ENCODE results near the gene TSHR. TPM values are rescaled to one million over a fixed set of nuclear protein-coding genes. Genes with fewer than 3 reads are reported as not detected.

Gene TSHR
- total and polyA plus RNA-seq, 2 donors = 10.3 to 20.1 TPM

DNA sequence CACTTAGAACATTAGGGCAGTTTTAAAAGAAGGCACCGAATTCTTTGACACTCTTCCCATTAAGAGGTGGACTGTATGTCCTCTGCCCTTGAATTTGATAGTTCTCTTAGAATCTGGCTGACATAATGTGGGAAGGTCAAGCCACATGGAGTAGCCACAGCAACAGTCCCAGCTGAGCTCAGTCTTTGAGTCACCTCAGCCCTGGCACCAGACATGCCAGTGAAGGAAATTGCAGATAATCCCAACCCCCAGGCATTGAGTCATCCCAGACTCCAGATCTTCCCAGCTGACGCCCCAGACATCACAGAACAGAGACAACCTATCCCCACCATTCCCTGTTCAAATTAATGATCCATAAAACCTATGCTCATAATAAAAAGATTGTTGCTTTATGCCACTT lies 181.9 kb downstream of the TSHR start:
- no peaks in the 10 kb centered on the region for H3K9me3 ChIP-seq (ENCODE audit: control insufficient read depth in 2 of 2, insufficient read depth in 1 of 2, low read length in 1 of 2)
- H3K4me3 ChIP-seq (ENCODE audit: low read length in 2 of 2) = no peak overlapping the region
- H3K27me3 ChIP-seq (ENCODE audit: control insufficient read depth in 2 of 2, insufficient read depth in 1 of 2, low read length in 1 of 2) = no peaks in the 10 kb centered on the region
- H3K4me1 ChIP-seq (ENCODE audit: control insufficient read depth in 2 of 2, insufficient read depth in 2 of 2, low read length in 2 of 2) = no peaks in the 10 kb centered on the region
- H3K36me3 ChIP-seq (ENCODE audit: control insufficient read depth in 2 of 2, insufficient read depth in 2 of 2, low read length in 1 of 2) = no peaks in the 10 kb centered on the region
- no peak overlapping the region for H3K27ac ChIP-seq (ENCODE audit: low read depth in 1 of 2, low read length in 1 of 2)
- DNase-seq (ENCODE audit: low read depth in 6 of 9, low spot score in 9 of 9) = no peak
- 99% methylated on average over 2 of the region's 2 CpGs for WGBS

DNA sequence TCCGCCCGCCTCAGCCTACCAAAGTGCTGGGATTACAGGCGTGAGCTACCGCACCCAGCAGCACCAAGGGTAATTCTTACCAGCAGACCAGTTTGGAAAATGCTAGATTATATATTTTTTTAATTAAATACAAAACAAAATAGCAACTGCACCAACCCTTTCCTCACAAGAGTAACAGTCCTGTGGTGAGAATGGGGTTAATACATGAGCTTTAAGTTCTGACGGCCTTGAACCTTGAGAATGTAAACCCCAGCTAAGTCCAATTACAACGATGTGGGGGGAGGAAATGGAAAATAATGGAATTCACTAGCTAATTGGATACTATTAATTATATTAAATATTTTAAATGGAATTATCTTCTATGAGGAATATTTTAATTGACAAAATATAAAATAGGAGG lies 183.0 kb downstream of the TSHR start:
- no peak overlapping the region for H3K27ac ChIP-seq (ENCODE audit: low read depth in 1 of 2, low read length in 1 of 2)
- H3K36me3 ChIP-seq (ENCODE audit: control insufficient read depth in 2 of 2, insufficient read depth in 2 of 2, low read length in 1 of 2) = peaks cover 4 to 9% of the 10 kb centered on the region in 2 donors
- no peaks in the 10 kb centered on the region for H3K4me1 ChIP-seq (ENCODE audit: control insufficient read depth in 2 of 2, insufficient read depth in 2 of 2, low read length in 2 of 2)
- H3K9me3 ChIP-seq (ENCODE audit: control insufficient read depth in 2 of 2, insufficient read depth in 1 of 2, low read length in 1 of 2) = no peaks in the 10 kb centered on the region
- WGBS = 96% methylated on average over 6 of the region's 6 CpGs
- no peak overlapping the region for H3K4me3 ChIP-seq (ENCODE audit: low read length in 2 of 2)
- H3K27me3 ChIP-seq (ENCODE audit: control insufficient read depth in 2 of 2, insufficient read depth in 1 of 2, low read length in 1 of 2) = no peaks in the 10 kb centered on the region
- no peak for DNase-seq (ENCODE audit: low read depth in 6 of 9, low spot score in 9 of 9)

GRCh38 chr14:81141426-81141825 lies 186.0 kb downstream of the TSHR start:
- Histone ChIP-seq H3K27ac (ENCODE audit: low read depth in 1 of 2, low read length in 1 of 2) (no peak overlapping the region), H3K4me3 (ENCODE audit: low read length in 2 of 2) (no peak overlapping the region), H3K9me3 (ENCODE audit: control insufficient read depth in 2 of 2, insufficient read depth in 1 of 2, low read length in 1 of 2) (no peaks in the 10 kb centered on the region), H3K36me3 (ENCODE audit: control insufficient read depth in 2 of 2, insufficient read depth in 2 of 2, low read length in 1 of 2) (peaks cover 10 to 16% of the 10 kb centered on the region in 2 donors), H3K27me3 (ENCODE audit: control insufficient read depth in 2 of 2, insufficient read depth in 1 of 2, low read length in 1 of 2) (no peaks in the 10 kb centered on the region), H3K4me1 (ENCODE audit: control insufficient read depth in 2 of 2, insufficient read depth in 2 of 2, low read length in 2 of 2) (no peaks in the 10 kb centered on the region)
- WGBS = 88% methylated on average over 2 of the region's 2 CpGs
- no peak for DNase-seq (ENCODE audit: low read depth in 6 of 9, low spot score in 9 of 9)

GRCh38 chr14:81143793-81144192 lies 188.4 kb downstream of the TSHR start:
- peaks cover 2 to 4% of the 10 kb centered on the region in 2 donors for H3K4me1 ChIP-seq (ENCODE audit: control insufficient read depth in 2 of 2, insufficient read depth in 2 of 2, low read length in 2 of 2)
- peaks cover 10 to 16% of the 10 kb centered on the region in 2 donors for H3K36me3 ChIP-seq (ENCODE audit: control insufficient read depth in 2 of 2, insufficient read depth in 2 of 2, low read length in 1 of 2)
- H3K27ac ChIP-seq (ENCODE audit: low read depth in 1 of 2, low read length in 1 of 2) = no peak overlapping the region
- H3K27me3 ChIP-seq (ENCODE audit: control insufficient read depth in 2 of 2, insufficient read depth in 1 of 2, low read length in 1 of 2) = no peaks in the 10 kb centered on the region
- DNase-seq (ENCODE audit: low read depth in 6 of 9, low spot score in 9 of 9) = no peak
- no peaks in the 10 kb centered on the region for H3K9me3 ChIP-seq (ENCODE audit: control insufficient read depth in 2 of 2, insufficient read depth in 1 of 2, low read length in 1 of 2)
- WGBS = over 99% methylated on average over 8 of the region's 8 CpGs
- H3K4me3 ChIP-seq (ENCODE audit: low read length in 2 of 2) = no peak overlapping the region

GRCh38 chr14:81144824-81145603 lies 189.6 kb downstream of the TSHR start:
- peaks cover 2 to 4% of the 10 kb centered on the region in 2 donors for H3K4me1 ChIP-seq (ENCODE audit: control insufficient read depth in 2 of 2, insufficient read depth in 2 of 2, low read length in 2 of 2)
- peaks cover 10 to 16% of the 10 kb centered on the region in 2 donors for H3K36me3 ChIP-seq (ENCODE audit: control insufficient read depth in 2 of 2, insufficient read depth in 2 of 2, low read length in 1 of 2)
- no peak overlapping the region for H3K4me3 ChIP-seq (ENCODE audit: low read length in 2 of 2)
- WGBS = 96% methylated on average over 3 of the region's 3 CpGs
- H3K9me3 ChIP-seq (ENCODE audit: control insufficient read depth in 2 of 2, insufficient read depth in 1 of 2, low read length in 1 of 2) = no peaks in the 10 kb centered on the region
- no peak for DNase-seq (ENCODE audit: low read depth in 6 of 9, low spot score in 9 of 9)
- no peaks in the 10 kb centered on the region for H3K27me3 ChIP-seq (ENCODE audit: control insufficient read depth in 2 of 2, insufficient read depth in 1 of 2, low read length in 1 of 2)
- no peak overlapping the region for H3K27ac ChIP-seq (ENCODE audit: low read depth in 1 of 2, low read length in 1 of 2)

DNA sequence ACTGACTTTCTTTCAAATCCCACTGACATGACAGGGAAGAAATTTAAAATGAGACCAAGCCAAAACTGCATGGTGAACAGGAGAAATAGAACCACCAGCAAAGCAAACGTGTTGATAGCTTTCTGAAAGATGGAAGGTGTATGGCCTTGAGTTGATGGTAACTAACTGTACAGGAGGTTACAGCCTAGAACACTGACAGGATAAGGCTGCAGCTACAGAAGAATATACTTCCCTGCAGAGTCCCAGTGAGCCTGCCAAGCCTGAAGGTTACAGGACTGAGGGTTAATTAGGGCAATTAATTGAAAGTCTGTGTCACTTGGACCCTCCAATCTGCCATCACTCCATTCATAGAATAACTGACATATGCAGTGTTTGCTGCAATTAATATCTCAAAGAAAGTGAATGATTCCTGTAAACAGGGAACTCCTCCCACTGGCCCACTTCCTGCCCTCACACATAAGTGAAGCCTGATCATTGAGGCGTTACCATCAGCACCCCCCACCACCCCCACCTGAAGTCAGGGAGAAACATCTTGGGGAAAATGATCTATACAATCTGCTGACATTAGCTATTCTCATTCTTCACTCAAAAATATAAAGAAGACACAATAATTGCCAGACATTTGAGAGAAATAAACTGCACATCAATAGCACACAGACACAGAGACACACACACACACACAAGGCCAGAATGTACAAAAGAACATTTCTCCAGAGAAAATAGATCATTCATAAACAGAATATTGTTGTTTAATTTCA lies 191.9 kb downstream of the TSHR start:
- Histone ChIP-seq H3K27me3 (ENCODE audit: control insufficient read depth in 2 of 2, insufficient read depth in 1 of 2, low read length in 1 of 2) (no peaks in the 10 kb centered on the region), H3K9me3 (ENCODE audit: control insufficient read depth in 2 of 2, insufficient read depth in 1 of 2, low read length in 1 of 2) (no peaks in the 10 kb centered on the region), H3K27ac (ENCODE audit: low read depth in 1 of 2, low read length in 1 of 2) (no peak overlapping the region), H3K4me3 (ENCODE audit: low read length in 2 of 2) (no peak overlapping the region), H3K36me3 (ENCODE audit: control insufficient read depth in 2 of 2, insufficient read depth in 2 of 2, low read length in 1 of 2) (peaks cover 10 to 16% of the 10 kb centered on the region in 2 donors), H3K4me1 (ENCODE audit: control insufficient read depth in 2 of 2, insufficient read depth in 2 of 2, low read length in 2 of 2) (peaks cover 2 to 4% of the 10 kb centered on the region in 2 donors)
- 60% methylated on average over 2 of the region's 2 CpGs for WGBS
- peak in 1 of 9 donors; percentile 16 for DNase-seq (ENCODE audit: low read depth in 6 of 9, low spot score in 9 of 9)

DNA sequence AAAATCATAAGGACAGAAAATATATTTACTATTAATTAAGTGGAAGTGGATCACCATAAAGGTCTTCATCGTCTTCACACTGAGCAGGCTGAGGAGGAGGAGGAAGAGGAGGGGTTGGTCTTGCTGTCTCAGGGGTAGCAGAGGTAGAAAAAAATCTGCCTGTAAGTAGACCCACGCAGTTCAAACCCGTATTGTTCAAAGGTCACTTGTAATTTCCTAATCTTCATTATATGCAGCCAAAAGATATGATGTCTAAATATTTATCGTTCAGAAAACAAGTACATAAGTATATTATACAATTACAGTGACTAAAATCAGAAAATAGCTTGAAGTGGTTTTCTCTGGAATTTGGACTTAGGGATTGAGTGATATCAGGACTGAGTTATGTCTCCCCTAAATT lies 193.2 kb downstream of the TSHR start:
- Histone ChIP-seq H3K4me1 (ENCODE audit: control insufficient read depth in 2 of 2, insufficient read depth in 2 of 2, low read length in 2 of 2) (peaks cover 2 to 4% of the 10 kb centered on the region in 2 donors), H3K27me3 (ENCODE audit: control insufficient read depth in 2 of 2, insufficient read depth in 1 of 2, low read length in 1 of 2) (no peaks in the 10 kb centered on the region), H3K27ac (ENCODE audit: low read depth in 1 of 2, low read length in 1 of 2) (no peak overlapping the region), H3K4me3 (ENCODE audit: low read length in 2 of 2) (no peak overlapping the region), H3K9me3 (ENCODE audit: control insufficient read depth in 2 of 2, insufficient read depth in 1 of 2, low read length in 1 of 2) (no peaks in the 10 kb centered on the region), H3K36me3 (ENCODE audit: control insufficient read depth in 2 of 2, insufficient read depth in 2 of 2, low read length in 1 of 2) (peaks cover 4 to 5% of the 10 kb centered on the region in 2 donors)
- DNase-seq (ENCODE audit: low read depth in 6 of 9, low spot score in 9 of 9) = no peak
- WGBS = 96% methylated on average over 4 of the region's 4 CpGs

GRCh38 chr14:81153187-81153586 lies 197.8 kb downstream of the TSHR start:
- no peaks in the 10 kb centered on the region for H3K4me1 ChIP-seq (ENCODE audit: control insufficient read depth in 2 of 2, insufficient read depth in 2 of 2, low read length in 2 of 2)
- WGBS = 94% methylated on average over 1 of the region's 1 CpG
- no peaks in the 10 kb centered on the region for H3K36me3 ChIP-seq (ENCODE audit: control insufficient read depth in 2 of 2, insufficient read depth in 2 of 2, low read length in 1 of 2)
- no peaks in the 10 kb centered on the region for H3K9me3 ChIP-seq (ENCODE audit: control insufficient read depth in 2 of 2, insufficient read depth in 1 of 2, low read length in 1 of 2)
- H3K27ac ChIP-seq (ENCODE audit: low read depth in 1 of 2, low read length in 1 of 2) = no peak overlapping the region
- no peak overlapping the region for H3K4me3 ChIP-seq (ENCODE audit: low read length in 2 of 2)
- no peak for DNase-seq (ENCODE audit: low read depth in 6 of 9, low spot score in 9 of 9)
- H3K27me3 ChIP-seq (ENCODE audit: control insufficient read depth in 2 of 2, insufficient read depth in 1 of 2, low read length in 1 of 2) = no peaks in the 10 kb centered on the region

DNA sequence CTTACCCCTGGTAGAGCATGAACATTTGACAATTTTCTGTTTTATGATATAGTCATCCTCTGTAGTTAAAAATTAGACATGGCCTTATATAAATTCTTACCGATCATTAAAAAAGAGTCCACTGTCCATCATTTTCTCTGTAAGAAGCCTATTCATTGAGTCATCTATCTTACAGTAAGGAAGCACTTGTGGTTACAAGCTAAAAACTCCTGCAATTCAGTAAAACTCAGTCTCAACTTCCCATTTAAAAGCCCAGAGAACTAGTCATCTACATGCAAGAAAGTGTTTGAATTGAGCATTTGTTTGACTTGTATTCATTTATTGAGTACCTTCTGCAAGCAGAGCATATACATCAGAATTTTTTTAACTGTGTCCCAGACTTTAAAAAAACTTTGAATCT lies 202.0 kb downstream of the TSHR start:
- no peaks in the 10 kb centered on the region for H3K9me3 ChIP-seq (ENCODE audit: control insufficient read depth in 2 of 2, insufficient read depth in 1 of 2, low read length in 1 of 2)
- 73% methylated on average over 1 of the region's 1 CpG for WGBS
- H3K4me3 ChIP-seq (ENCODE audit: low read length in 2 of 2) = no peak overlapping the region
- no peaks in the 10 kb centered on the region for H3K27me3 ChIP-seq (ENCODE audit: control insufficient read depth in 2 of 2, insufficient read depth in 1 of 2, low read length in 1 of 2)
- no peak for DNase-seq (ENCODE audit: low read depth in 6 of 9, low spot score in 9 of 9)
- H3K4me1 ChIP-seq (ENCODE audit: control insufficient read depth in 2 of 2, insufficient read depth in 2 of 2, low read length in 2 of 2) = no peaks in the 10 kb centered on the region
- no peaks in the 10 kb centered on the region for H3K36me3 ChIP-seq (ENCODE audit: control insufficient read depth in 2 of 2, insufficient read depth in 2 of 2, low read length in 1 of 2)
- H3K27ac ChIP-seq (ENCODE audit: low read depth in 1 of 2, low read length in 1 of 2) = no peak overlapping the region
